Adipose tissue (tissue), 3 donors: ENCODE data around the gene FGFBP2. TPM values are rescaled to one million over a fixed set of nuclear protein-coding genes. Genes with fewer than 3 reads are reported as not detected.
"Not testable (repeated sequence)": the region's sequence is repeated elsewhere in the genome, so short reads cannot be mapped to it uniquely, and the experiment has no call there.

Experiments used
- H3K27ac ChIP-seq: one replicate; pipeline ENCODE4 v1.5.1; 2013; ENCODE audit warnings: low read depth, low read length
- WGBS, 3 donors: extraction: QIAGEN DNeasy Blood & Tissue Kit; methylation state at CpG; one replicate each; pipeline ENCODE4 v1.1.7; 2013; 5-methylcytosine and 5-hydroxymethylcytosine counted together
- polyA plus RNA-seq, 3 donors: library from polyadenylated mRNA; stranded (reverse); fragments of 200-250 nt; gene quantifications; one replicate each; pipeline ENCODE4 v1.2.3, GENCODE V29; 2013
- donor health status: healthy with polysubstance abuse.
- donor health status: Bipolar disorder and iron deficiency.
- donor health status: healthy.

FGFBP2 gene
- polyA plus RNA-seq, 3 donors = 0.20 to 38.1 (median 27.4) TPM

GRCh38 chr4:15938182-15938581, 24.8 kb downstream of the FGFBP2 start:
- WGBS, 3 donors = 16 to 42% (median 40%) methylated on average over 8 of the region's 8 CpGs

GRCh38 chr4:15936495-15936894, 26.5 kb downstream of the FGFBP2 start:
- 58 to 89% (median 74%) methylated on average over 4 of the region's 4 CpGs for WGBS, 3 donors
- H3K27ac ChIP-seq = no peak overlapping the region

More at GRCh38 chr4:15938182-15938581, 24.8 kb downstream of the FGFBP2 start:
- no peak overlapping the region for H3K27ac ChIP-seq

GRCh38 chr4:15935504-15936402, 27.2 kb downstream of the FGFBP2 start:
- WGBS, 3 donors = 75 to 85% (median 82%) methylated on average over 10 of the region's 10 CpGs
- H3K27ac ChIP-seq = no peak overlapping the region

GRCh38 chr4:15934259-15934658, 28.7 kb downstream of the FGFBP2 start:
- H3K27ac ChIP-seq = no peak overlapping the region
- 48 to 74% (median 65%) methylated on average over 3 of the region's 3 CpGs for WGBS, 3 donors

- WGBS, 3 donors = 87 to 97% (median 94%) methylated on average over 5 of the region's 5 CpGs
- H3K27ac ChIP-seq = no peak overlapping the region
These were observed 31.3 kb downstream of the FGFBP2 start for GRCh38 chr4:15931451-15932210.

- no peak overlapping the region for H3K27ac ChIP-seq
- 62 to 73% (median 65%) methylated on average over 7 of the region's 7 CpGs for WGBS, 3 donors
These were observed 32.7 kb downstream of the FGFBP2 start for GRCh38 chr4:15930314-15930713.

- 62 to 73% (median 63%) methylated on average over 3 of the region's 3 CpGs for WGBS, 3 donors
- no peak overlapping the region for H3K27ac ChIP-seq
These were observed 33.4 kb downstream of the FGFBP2 start for GRCh38 chr4:15929540-15929939.

GRCh38 chr4:15928883-15929282, 34.1 kb downstream of the FGFBP2 start:
- 57 to 61% (median 59%) methylated on average over 5 of the region's 5 CpGs for WGBS, 3 donors
- no peak overlapping the region for H3K27ac ChIP-seq

GRCh38 chr4:15926486-15926885, 36.5 kb downstream of the FGFBP2 start:
- 67 to 75% (median 74%) methylated on average over 7 of the region's 7 CpGs for WGBS, 3 donors
- no peak overlapping the region for H3K27ac ChIP-seq

GRCh38 chr4:15925830-15926229, 37.1 kb downstream of the FGFBP2 start:
- 29 to 82% (median 63%) methylated on average over 3 of the region's 3 CpGs for WGBS, 3 donors
- H3K27ac ChIP-seq = no peak overlapping the region

GRCh38 chr4:15921592-15921932, 41.4 kb downstream of the FGFBP2 start:
- H3K27ac ChIP-seq = no peak overlapping the region
- 80 to 97% (median 96%) methylated on average over 1 of the region's 1 CpG for WGBS, 3 donors

GRCh38 chr4:15920723-15921591, 42.0 kb downstream of the FGFBP2 start:
- 48 to 71% (median 69%) methylated on average over 4 of the region's 4 CpGs for WGBS, 3 donors
- H3K27ac ChIP-seq = no peak overlapping the region

- H3K27ac ChIP-seq = no peak overlapping the region
- 35 to 69% (median 61%) methylated on average over 4 of the region's 4 CpGs for WGBS, 3 donors
These were observed 44.4 kb downstream of the FGFBP2 start for GRCh38 chr4:15918484-15919129.

- 77 to 91% (median 87%) methylated on average over 2 of the region's 2 CpGs for WGBS, 3 donors
These were observed 45.7 kb downstream of the FGFBP2 start for GRCh38 chr4:15917297-15917696.

GRCh38 chr4:15916358-15916757, 46.6 kb downstream of the FGFBP2 start:
- not testable (repeated sequence) for H3K27ac ChIP-seq
- WGBS, 3 donors = 92 to 93% (median 92%) methylated on average over 9 of the region's 9 CpGs

More at GRCh38 chr4:15917297-15917696, 45.7 kb downstream of the FGFBP2 start:
- no peak overlapping the region for H3K27ac ChIP-seq

GRCh38 chr4:15914736-15915135, 48.2 kb downstream of the FGFBP2 start:
- no peak overlapping the region for H3K27ac ChIP-seq
- 82 to 88% (median 87%) methylated on average over 2 of the region's 2 CpGs for WGBS, 3 donors

- 87 to 94% (median 93%) methylated on average over 4 of the region's 4 CpGs for WGBS, 3 donors
- no peak overlapping the region for H3K27ac ChIP-seq
These were observed 48.7 kb downstream of the FGFBP2 start for GRCh38 chr4:15914291-15914690.

- H3K27ac ChIP-seq = no peak overlapping the region
- whole genome bisulfite sequencing, 3 donors = 40 to 55% (median 49%) methylated on average over 2 of the region's 2 CpGs
These were observed 49.4 kb downstream of the FGFBP2 start for GRCh38 chr4:15913631-15913970.
